T-cell (primary cell): Measurements from ENCODE around the gene ODR4. TPM values are rescaled to one million over a fixed set of nuclear protein-coding genes. Genes with fewer than 3 reads are reported as not detected.
"Not testable (repeated sequence)": the region's sequence is repeated elsewhere in the genome, so short reads cannot be mapped to it uniquely, and the experiment has no call there.

Source experiments
- ATAC-seq, 4 experiments: fragments of 200-7000 bp in 3 of 4; fragments of 150-1000 bp in 1 of 4; cut with Tn5 transposase; replicated peaks in 1 of 4; 1 replicate in 3 of 4; 2 replicates in 1 of 4; pipeline ENCODE4 v1.10.0; 2021; ENCODE audit warnings: moderate library complexity in 3 of 4, mild to moderate bottlenecking in 2 of 4, moderate number of reproducible peaks in 1 of 4
- CTCF ChIA-PET, 2 donors: fragments of 300-600 bp; sonication (Branson Sonifier 250); formaldehyde crosslinking; loops; one replicate each; lab custom pipeline; 2022; ENCODE audit warnings: antibody characterized with exemption in 2 of 2; lab: Charles Lee
- POLR2A ChIA-PET, 2 donors: fragments of 300-600 bp; sonication (Branson Sonifier 250); formaldehyde crosslinking; loops; one replicate each; lab custom pipeline; 2022; ENCODE audit warnings: antibody characterized with exemption in 2 of 2; lab: Charles Lee
- DNase-seq, 35 experiments: peaks; one replicate each; pipeline versions ENCODE4 v3.0.0 to v3.0.0-alpha.2; 2013 to 2023
- H3K27ac ChIP-seq: one replicate; pipeline ENCODE4 v1.5.1; 2013; ENCODE audit warnings: low read length
- H3K27me3 ChIP-seq, 2 experiments: replicated peaks in 1 of 2; 1 replicate in 1 of 2; 2 replicates in 1 of 2; pipeline versions ENCODE4 v1.6.1 to v1.7.0; 2013; ENCODE audit warnings: low read length in 1 of 2, mixed read lengths in 1 of 2; ENCODE audit not compliant: control insufficient read depth in 2 of 2, insufficient read depth in 2 of 2; ENCODE audit errors: extremely low read depth in 1 of 2
- H3K36me3 ChIP-seq, 2 donors: 1 replicate in 1 of 2; 2 replicates in 1 of 2; pipeline versions ENCODE4 v1.6.1 to v1.7.0; 2013; ENCODE audit warnings: low read length in 1 of 2; ENCODE audit not compliant: control insufficient read depth in 2 of 2, insufficient read depth in 1 of 2; ENCODE audit errors: extremely low read depth in 1 of 2
- H3K4me1 ChIP-seq, 2 experiments: 1 replicate in 1 of 2; 2 replicates in 1 of 2; pipeline versions ENCODE4 v1.6.1 to v1.7.0; 2013; ENCODE audit warnings: low read length in 2 of 2, mixed read lengths in 1 of 2; ENCODE audit not compliant: insufficient read depth in 2 of 2, control insufficient read depth in 1 of 2; ENCODE audit errors: extremely low read depth in 1 of 2
- H3K4me3 ChIP-seq, 2 donors: 1 replicate in 1 of 2; 2 replicates in 1 of 2; pipeline versions ENCODE4 v1.5.1 to v1.7.0; 2013; ENCODE audit warnings: mild to moderate bottlenecking in 2 of 2, low read length in 1 of 2, moderate library complexity in 1 of 2; ENCODE audit not compliant: control insufficient read depth in 1 of 2; ENCODE audit errors: extremely low read depth in 1 of 2
- H3K9me3 ChIP-seq: 2 replicates; pipeline ENCODE4 v1.7.0; 2013
- H3K27ac Mint-ChIP-seq, 2 donors: one replicate each; pipeline ENCODE4 v1.8.0; 2020 to 2021; ENCODE audit warnings: mild to moderate bottlenecking in 2 of 2, mixed read lengths in 2 of 2
- H3K27me3 Mint-ChIP-seq, 2 donors: one replicate each; pipeline ENCODE4 v1.8.0; 2021 to 2022; ENCODE audit warnings: mixed read lengths in 2 of 2
- H3K36me3 Mint-ChIP-seq: one replicate; pipeline ENCODE4 v1.8.0; 2021; ENCODE audit warnings: mixed read lengths
- H3K4me1 Mint-ChIP-seq, 3 donors: one replicate each; pipeline ENCODE4 v1.8.0; 2020 to 2022; ENCODE audit warnings: mixed read lengths in 3 of 3, mild to moderate bottlenecking in 1 of 3
- H3K4me3 Mint-ChIP-seq, 3 donors: one replicate each; pipeline ENCODE4 v1.8.0; 2020 to 2022; ENCODE audit warnings: mild to moderate bottlenecking in 3 of 3, mixed read lengths in 3 of 3, moderate library complexity in 3 of 3
- H3K9me3 Mint-ChIP-seq, 3 donors: one replicate each; pipeline ENCODE4 v1.8.0; 2020 to 2022; ENCODE audit warnings: mixed read lengths in 3 of 3
- WGBS: methylation state at CpG from one replicate; pipeline ENCODE4 v1.1.5; 2013; ENCODE audit warnings: missing lambda C conversion rate; ENCODE audit not compliant: insufficient coverage; 5-methylcytosine and 5-hydroxymethylcytosine counted together
- total RNA-seq, 35 experiments: library from RNA in 6 of 35; stranded (reverse) in 6 of 35; fragments of 120-200 nt in 1 of 35; gene quantifications; one replicate each; pipeline versions ENCODE4 v1.2.1 to v1.2.4 and lab custom pipeline; 2013 to 2026

The ODR4 gene
- total RNA-seq, 5 donors from 2014 or later (not counting 1 experiment from before 2014, with no cell fraction given): 13.2 to 22.2 (median 14.4) TPM

DNA sequence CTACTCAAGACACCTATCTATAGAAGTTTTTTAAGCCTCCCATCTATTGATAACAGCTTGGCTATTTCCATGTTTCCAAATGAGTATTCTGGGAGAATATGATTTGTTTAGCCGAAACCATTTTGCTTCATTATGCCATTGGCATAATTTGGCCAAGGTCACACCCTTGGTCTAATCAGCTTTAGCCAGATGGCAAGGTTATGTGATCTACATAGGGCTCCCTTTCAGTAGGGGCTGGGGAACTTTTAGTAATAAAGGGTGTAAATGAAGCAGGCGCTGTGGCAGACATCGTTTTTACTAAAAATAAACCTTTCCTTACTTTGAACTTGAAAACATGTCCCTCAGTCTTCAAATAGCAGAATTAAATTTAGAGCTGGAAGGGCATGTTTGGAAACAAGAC, 88.3 kb downstream of the ODR4 start:
- H3K36me3 ChIP-seq: no peaks in the 10 kb centered on the region
- WGBS: no CpG with 5 or more reads among the region's 3 CpGs
- Mint-ChIP-seq H3K36me3 (peaks cover 3% of the 10 kb centered on the region), H3K27me3 (peaks cover 0 to 4% of the 10 kb centered on the region in 2 donors), H3K9me3 (no peaks in the 10 kb centered on the region), H3K4me3 (no peak overlapping the region), H3K27ac (no peak overlapping the region), H3K4me1 (no peaks in the 10 kb centered on the region)
- H3K27me3 ChIP-seq: no peaks in the 10 kb centered on the region
- H3K27ac ChIP-seq: no peak overlapping the region
- H3K9me3 ChIP-seq: no peaks in the 10 kb centered on the region
- CTCF ChIA-PET: no interaction called here
- H3K4me1 ChIP-seq: no peaks in the 10 kb centered on the region
- H3K4me3 ChIP-seq: no peak overlapping the region
- POLR2A ChIA-PET: no interaction called here
- DNase-seq (no peak), ATAC-seq (no peak)

DNA sequence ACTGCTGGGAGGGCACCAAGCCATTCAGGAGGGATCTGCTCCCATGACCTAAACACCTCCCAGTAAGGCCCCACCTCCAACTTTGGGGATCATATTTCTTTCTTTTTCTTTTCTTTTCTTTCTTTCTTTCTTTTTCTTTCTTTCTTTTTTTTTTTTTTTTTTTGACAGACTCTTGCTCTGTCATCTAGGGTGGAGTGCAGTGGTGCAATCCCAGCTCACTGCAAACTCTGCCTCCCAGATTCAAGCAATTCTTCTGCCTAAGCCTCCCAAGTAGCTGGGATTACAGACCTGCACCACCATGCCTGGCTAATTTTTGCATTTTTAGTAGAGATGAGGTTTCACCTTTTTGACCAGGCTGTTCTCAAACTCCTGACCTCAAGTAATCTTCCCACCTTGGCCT, 89.9 kb downstream of the ODR4 start:
- H3K36me3 ChIP-seq, H3K9me3 Mint-ChIP-seq, H3K27me3 ChIP-seq, POLR2A ChIA-PET, DNase-seq, CTCF ChIA-PET, H3K4me3 ChIP-seq, H3K4me1 ChIP-seq, H3K27me3 Mint-ChIP-seq, H3K9me3 ChIP-seq, H3K36me3 Mint-ChIP-seq, H3K4me1 Mint-ChIP-seq, H3K27ac ChIP-seq, ATAC-seq, H3K4me3 Mint-ChIP-seq, H3K27ac Mint-ChIP-seq: not testable (repeated sequence)

DNA sequence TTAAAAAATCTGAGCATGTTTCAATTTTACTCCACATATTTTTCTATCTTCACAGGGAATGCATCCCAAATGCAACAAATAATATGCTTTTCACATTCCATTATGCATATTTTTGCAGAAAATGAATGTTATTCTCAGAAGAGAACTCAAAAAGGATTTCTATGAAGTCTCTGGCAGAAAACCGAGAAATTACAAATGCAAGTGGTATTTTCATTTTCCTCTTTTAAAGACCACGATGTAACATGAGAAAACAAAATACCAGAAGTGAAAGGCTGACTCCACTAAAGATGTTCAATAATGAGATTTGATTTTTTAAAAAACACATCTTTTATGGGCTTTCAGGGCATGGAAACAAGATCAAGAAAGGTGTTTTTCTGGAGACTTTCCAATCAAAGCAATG, 90.3 kb downstream of the ODR4 start:
- peaks cover 3% of the 10 kb centered on the region for H3K36me3 Mint-ChIP-seq
- no peak overlapping the region for H3K27ac Mint-ChIP-seq
- ChIA-PET POLR2A (no interaction called here), CTCF (no interaction called here)
- Histone ChIP-seq H3K27ac (no peak overlapping the region), H3K27me3 (no peaks in the 10 kb centered on the region), H3K9me3 (no peaks in the 10 kb centered on the region), H3K36me3 (no peaks in the 10 kb centered on the region), H3K4me3 (no peak overlapping the region), H3K4me1 (no peaks in the 10 kb centered on the region)
- WGBS: no CpG with 5 or more reads among the region's 2 CpGs
- H3K27me3 Mint-ChIP-seq: peaks cover 0 to 8% of the 10 kb centered on the region in 2 donors
- no peak for DNase-seq
- ATAC-seq: no peak
- no peaks in the 10 kb centered on the region for H3K4me1 Mint-ChIP-seq
- no peaks in the 10 kb centered on the region for H3K9me3 Mint-ChIP-seq
- no peak overlapping the region for H3K4me3 Mint-ChIP-seq

Other genes with a start within 250 kb of the ODR4 start
- gene PRG4, start 79.6 kb upstream of the ODR4 start, total RNA-seq: under 1 TPM; 0.09 to 0.53 (median 0.35) TPM
- gene TPR, start 585 bp upstream of the ODR4 start, total RNA-seq: 100 to 1,000 TPM; 128 to 144 (median 137) TPM
- gene PDC, start 85.3 kb downstream of the ODR4 start, total RNA-seq: not detected